Measurements from ENCODE around the gene GRK2.

DNA sequence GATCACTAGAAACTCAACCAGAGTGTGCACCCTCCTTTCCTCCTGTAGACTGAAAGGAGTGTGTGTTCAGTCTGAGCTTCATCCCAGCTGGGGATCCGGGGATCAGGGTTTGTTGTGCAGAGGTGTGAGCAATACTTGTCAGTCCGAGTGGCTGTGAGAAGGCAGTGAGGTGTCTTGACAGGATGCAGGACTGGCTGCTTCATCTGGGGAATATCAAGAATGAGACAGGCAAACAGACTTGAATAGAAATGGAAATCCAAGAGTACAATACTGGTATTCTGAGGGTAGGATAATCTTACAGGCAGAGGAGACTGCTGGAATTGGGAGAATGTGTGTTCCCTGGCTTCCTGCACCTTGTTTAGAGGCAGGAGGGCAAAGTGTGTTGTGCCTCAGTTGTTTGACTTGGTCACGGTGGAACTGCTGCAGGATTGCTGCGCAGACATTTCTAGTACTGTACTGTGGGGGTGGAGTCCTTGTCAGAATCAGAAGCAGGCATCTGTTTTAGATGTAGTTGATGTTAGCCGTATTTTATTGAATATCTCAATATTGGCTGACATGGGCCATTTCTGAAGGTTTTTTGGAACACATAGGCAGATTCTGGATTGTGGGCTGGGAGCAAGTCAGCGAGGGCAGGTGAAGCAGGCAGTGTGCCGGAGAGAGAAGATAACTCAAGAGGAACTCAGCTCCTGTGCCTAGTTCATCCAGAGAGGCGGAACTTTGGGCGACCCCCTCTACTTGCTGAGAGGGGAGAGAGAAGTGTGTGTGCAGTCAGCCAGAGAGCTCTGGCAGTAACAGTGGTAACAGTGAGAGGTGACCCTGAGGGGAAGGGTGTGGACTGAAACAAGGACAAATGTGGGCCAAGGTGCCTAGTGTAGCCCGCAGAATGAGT lies 27.1 kb upstream of the GRK2 start:
- TF ChIP-seq EZH2 (IDR thresholded peaks at IDR 0.05; ENCODE audit: low read length): no peak
- TF ChIP-seq, protein P1, sequence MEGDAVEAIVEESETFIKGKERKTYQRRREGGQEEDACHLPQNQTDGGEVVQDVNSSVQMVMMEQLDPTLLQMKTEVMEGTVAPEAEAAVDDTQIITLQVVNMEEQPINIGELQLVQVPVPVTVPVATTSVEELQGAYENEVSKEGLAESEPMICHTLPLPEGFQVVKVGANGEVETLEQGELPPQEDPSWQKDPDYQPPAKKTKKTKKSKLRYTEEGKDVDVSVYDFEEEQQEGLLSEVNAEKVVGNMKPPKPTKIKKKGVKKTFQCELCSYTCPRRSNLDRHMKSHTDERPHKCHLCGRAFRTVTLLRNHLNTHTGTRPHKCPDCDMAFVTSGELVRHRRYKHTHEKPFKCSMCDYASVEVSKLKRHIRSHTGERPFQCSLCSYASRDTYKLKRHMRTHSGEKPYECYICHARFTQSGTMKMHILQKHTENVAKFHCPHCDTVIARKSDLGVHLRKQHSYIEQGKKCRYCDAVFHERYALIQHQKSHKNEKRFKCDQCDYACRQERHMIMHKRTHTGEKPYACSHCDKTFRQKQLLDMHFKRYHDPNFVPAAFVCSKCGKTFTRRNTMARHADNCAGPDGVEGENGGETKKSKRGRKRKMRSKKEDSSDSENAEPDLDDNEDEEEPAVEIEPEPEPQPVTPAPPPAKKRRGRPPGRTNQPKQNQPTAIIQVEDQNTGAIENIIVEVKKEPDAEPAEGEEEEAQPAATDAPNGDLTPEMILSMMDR (optimal IDR thresholded peaks at IDR 0.05 in 1 of 3, IDR thresholded peaks at IDR 0.05 in 1 of 3, conservative IDR thresholded peaks at IDR 0.05 in 1 of 3; ENCODE audit: extremely low read depth in 1 of 3, insufficient read depth in 2 of 3, low read length in 3 of 3): no peak

Measured in keratinocyte (primary cell).